ENCODE results near the gene ASB9.

DNA sequence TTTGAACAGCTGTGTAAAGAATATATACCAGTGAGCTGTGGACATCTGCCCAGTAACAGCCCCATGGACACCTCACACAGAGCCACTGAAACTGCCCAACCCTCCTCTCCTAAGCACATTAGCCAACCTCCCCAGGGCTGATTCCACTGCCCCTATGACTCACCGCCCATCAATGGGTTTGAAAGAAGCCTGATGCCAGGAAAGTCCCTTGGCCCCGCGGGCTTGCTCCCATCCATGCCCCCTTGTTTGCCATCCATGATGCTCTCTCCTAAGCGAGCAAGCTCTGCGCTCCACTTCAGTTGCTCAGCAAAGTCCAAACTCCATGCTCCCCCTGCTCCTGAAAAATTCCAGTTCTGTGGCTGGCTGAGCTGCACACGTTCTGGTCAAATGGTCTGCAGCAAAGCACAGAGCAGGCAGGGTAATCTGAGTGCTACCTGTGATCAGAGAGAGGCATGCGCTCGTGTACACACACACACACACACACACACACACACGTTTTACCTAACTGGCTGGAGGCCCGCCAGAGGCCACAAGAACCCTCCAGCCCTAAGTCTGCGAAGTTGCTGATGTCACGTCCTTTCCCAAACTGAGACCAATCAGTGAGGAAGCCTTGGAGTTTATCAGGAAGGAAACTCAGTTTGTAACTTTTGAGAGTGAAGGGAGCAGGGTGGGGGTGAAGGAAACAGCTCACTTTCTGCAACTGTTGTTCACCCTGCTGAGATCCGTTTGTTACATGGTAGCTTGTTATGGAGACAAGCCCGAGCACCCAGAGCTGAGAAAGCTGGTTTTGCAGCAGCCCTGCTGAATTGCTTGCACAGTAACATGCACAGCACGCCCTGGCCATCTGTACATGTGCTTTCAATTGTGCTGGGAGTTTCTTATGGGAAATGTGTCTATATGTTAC, at the start of gene ASB9:
- TF ChIP-seq, protein P1, sequence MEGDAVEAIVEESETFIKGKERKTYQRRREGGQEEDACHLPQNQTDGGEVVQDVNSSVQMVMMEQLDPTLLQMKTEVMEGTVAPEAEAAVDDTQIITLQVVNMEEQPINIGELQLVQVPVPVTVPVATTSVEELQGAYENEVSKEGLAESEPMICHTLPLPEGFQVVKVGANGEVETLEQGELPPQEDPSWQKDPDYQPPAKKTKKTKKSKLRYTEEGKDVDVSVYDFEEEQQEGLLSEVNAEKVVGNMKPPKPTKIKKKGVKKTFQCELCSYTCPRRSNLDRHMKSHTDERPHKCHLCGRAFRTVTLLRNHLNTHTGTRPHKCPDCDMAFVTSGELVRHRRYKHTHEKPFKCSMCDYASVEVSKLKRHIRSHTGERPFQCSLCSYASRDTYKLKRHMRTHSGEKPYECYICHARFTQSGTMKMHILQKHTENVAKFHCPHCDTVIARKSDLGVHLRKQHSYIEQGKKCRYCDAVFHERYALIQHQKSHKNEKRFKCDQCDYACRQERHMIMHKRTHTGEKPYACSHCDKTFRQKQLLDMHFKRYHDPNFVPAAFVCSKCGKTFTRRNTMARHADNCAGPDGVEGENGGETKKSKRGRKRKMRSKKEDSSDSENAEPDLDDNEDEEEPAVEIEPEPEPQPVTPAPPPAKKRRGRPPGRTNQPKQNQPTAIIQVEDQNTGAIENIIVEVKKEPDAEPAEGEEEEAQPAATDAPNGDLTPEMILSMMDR (conservative IDR thresholded peaks at IDR 0.05 in 1 of 2, IDR thresholded peaks at IDR 0.05 in 1 of 2; ENCODE audit: extremely low read depth in 1 of 2, insufficient read depth in 1 of 2, low read depth in 1 of 2, low read length in 2 of 2), result no peak
- no peak for TF ChIP-seq EZH2 (IDR thresholded peaks at IDR 0.05; ENCODE audit: borderline replicate concordance, low read length)
